KMS-11 (cell line): ENCODE data around the gene RBM26.
"Not testable (repeated sequence)": the region's sequence is repeated elsewhere in the genome, so short reads cannot be mapped to it uniquely, and the experiment has no call there.

Experiments used
- H2AFZ ChIP-seq: fragments of 200-600 bp; sonication (generic); 2 replicates; pipeline ENCODE4 v1.6.1; 2016; ENCODE audit warnings: antibody characterized with exemption, mixed run types, low read depth
- H3K27ac ChIP-seq: fragments of 200-600 bp; sonication (generic); 2 replicates; pipeline ENCODE4 v1.6.1; 2016; ENCODE audit warnings: mild to moderate bottlenecking, mixed run types
- H3K27me3 ChIP-seq: fragments of 200-600 bp; sonication (generic); 2 replicates; pipeline ENCODE4 v1.6.1; 2017; ENCODE audit warnings: mild to moderate bottlenecking, low read depth, mixed run types, moderate library complexity; ENCODE audit not compliant: insufficient read depth
- H3K36me3 ChIP-seq: fragments of 200-600 bp; sonication (generic); 2 replicates; pipeline ENCODE4 v1.6.1; 2017; ENCODE audit warnings: mild to moderate bottlenecking, mixed run types; ENCODE audit not compliant: insufficient read depth
- H3K4me1 ChIP-seq: fragments of 200-600 bp; sonication (generic); 2 replicates; pipeline ENCODE4 v1.6.1; 2016; ENCODE audit warnings: mild to moderate bottlenecking, low read depth, mixed run types; ENCODE audit not compliant: poor library complexity, severe bottlenecking
- H3K4me2 ChIP-seq: fragments of 200-600 bp; sonication (generic); 2 replicates; pipeline ENCODE4 v1.7.0; 2016; ENCODE audit warnings: mild to moderate bottlenecking, mixed run types
- H3K4me3 ChIP-seq: fragments of 200-600 bp; sonication (generic); IDR thresholded peaks from 2 replicates; pipeline ENCODE4 v1.6.1; 2017; ENCODE audit warnings: low read depth, low read length, mixed read lengths; ENCODE audit not compliant: insufficient read depth
- H3K79me2 ChIP-seq: fragments of 200-600 bp; sonication (generic); 2 replicates; pipeline ENCODE4 v1.6.1; 2016; ENCODE audit warnings: low read depth, mixed run types; ENCODE audit not compliant: insufficient read depth
- H3K9ac ChIP-seq: fragments of 200-600 bp; sonication (generic); 2 replicates; pipeline ENCODE4 v1.6.1; 2016; ENCODE audit warnings: mild to moderate bottlenecking, mixed run types
- H4K20me1 ChIP-seq: fragments of 200-600 bp; sonication (generic); 2 replicates; pipeline ENCODE4 v1.6.1; 2016; ENCODE audit warnings: mild to moderate bottlenecking, mixed run types; ENCODE audit not compliant: insufficient read depth
- TF ChIP-seq, protein P1 (sequence below): fragments of 200-600 bp; sonication (generic); conservative IDR thresholded peaks from 2 replicates; pipeline ENCODE4 v1.6.1; 2017; ENCODE audit warnings: low read depth, mild to moderate bottlenecking, antibody characterized with exemption, low read length, moderate library complexity, mixed read lengths

RBM26 gene

DNA sequence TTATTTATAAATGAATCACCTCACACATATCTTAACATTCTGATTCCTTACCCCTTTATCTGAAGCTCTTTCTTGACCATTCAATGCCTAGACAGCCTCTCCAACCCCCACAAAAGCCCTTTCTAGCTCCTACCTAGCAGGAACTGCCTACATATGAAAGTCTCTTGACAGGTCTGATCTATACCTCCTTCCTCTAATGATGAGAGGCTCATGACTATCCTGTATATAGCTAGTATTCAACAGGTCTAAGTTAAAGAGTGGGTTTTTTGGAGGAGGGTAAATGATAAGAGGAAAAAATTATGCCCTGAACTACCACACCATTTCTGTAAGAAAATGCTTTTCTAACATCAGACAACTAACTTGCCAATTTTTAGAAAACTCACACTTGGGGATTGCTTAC is 47.0 kb downstream of the RBM26 start:
- TF ChIP-seq, protein P1, sequence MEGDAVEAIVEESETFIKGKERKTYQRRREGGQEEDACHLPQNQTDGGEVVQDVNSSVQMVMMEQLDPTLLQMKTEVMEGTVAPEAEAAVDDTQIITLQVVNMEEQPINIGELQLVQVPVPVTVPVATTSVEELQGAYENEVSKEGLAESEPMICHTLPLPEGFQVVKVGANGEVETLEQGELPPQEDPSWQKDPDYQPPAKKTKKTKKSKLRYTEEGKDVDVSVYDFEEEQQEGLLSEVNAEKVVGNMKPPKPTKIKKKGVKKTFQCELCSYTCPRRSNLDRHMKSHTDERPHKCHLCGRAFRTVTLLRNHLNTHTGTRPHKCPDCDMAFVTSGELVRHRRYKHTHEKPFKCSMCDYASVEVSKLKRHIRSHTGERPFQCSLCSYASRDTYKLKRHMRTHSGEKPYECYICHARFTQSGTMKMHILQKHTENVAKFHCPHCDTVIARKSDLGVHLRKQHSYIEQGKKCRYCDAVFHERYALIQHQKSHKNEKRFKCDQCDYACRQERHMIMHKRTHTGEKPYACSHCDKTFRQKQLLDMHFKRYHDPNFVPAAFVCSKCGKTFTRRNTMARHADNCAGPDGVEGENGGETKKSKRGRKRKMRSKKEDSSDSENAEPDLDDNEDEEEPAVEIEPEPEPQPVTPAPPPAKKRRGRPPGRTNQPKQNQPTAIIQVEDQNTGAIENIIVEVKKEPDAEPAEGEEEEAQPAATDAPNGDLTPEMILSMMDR = no peak
- H3K4me3 ChIP-seq = no peak overlapping the region
- H3K27me3 ChIP-seq = no peaks in the 10 kb centered on the region
- H2AFZ ChIP-seq = no peak overlapping the region
- no peaks in the 10 kb centered on the region for H4K20me1 ChIP-seq
- peaks cover 6% of the 10 kb centered on the region for H3K4me1 ChIP-seq
- no peak overlapping the region for H3K4me2 ChIP-seq
- H3K27ac ChIP-seq = no peak overlapping the region
- no peaks in the 10 kb centered on the region for H3K79me2 ChIP-seq
- no peak overlapping the region for H3K9ac ChIP-seq
- H3K36me3 ChIP-seq = no peaks in the 10 kb centered on the region

DNA sequence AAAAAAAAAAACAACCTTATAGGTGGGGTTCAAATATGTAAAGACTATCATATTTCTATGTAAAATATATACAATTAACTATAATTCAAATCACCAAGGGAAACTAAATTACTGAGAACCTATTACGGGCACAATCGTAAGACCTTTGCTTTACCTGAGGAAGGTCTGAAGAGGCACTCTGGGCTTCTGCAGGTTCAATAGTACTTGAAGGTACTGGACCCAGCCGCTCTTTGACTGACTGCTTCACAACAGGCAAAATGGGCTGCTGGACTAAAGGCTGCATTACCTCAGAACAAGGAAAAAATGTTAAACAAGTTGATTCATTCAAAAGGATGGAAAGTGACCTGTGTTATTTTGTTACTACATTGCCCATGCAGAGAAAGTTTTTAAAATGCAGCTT is 51.8 kb downstream of the RBM26 start:
- no peaks in the 10 kb centered on the region for H4K20me1 ChIP-seq
- H3K36me3 ChIP-seq = no peaks in the 10 kb centered on the region
- no peak overlapping the region for H3K9ac ChIP-seq
- no peaks in the 10 kb centered on the region for H3K27me3 ChIP-seq
- H3K4me2 ChIP-seq = no peak overlapping the region
- TF ChIP-seq, protein P1 = no peak
- no peak overlapping the region for H2AFZ ChIP-seq
- H3K27ac ChIP-seq = no peak overlapping the region
- H3K4me3 ChIP-seq = no peak overlapping the region
- peaks cover 21% of the 10 kb centered on the region for H3K4me1 ChIP-seq
- no peaks in the 10 kb centered on the region for H3K79me2 ChIP-seq

DNA sequence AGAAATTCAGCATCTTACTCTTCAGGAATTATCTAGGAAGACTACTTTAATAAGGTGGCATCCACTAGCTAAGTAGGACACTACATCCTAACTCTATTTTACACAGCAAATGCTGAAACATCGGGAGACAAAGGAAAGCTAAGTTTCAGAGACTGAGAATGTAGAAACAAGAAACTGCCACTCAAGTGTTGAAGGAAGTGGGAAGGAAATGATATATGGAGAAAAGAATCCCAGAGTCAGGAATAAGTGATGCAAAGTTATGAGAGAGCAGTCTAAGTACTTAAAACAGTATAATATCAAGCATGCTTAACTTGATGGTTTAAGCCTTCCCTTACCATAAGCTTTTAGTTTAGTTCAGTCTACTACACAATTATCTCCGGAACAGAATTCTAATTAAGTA is 52.4 kb downstream of the RBM26 start:
- H3K4me2 ChIP-seq = no peak overlapping the region
- TF ChIP-seq, protein P1 = no peak
- no peaks in the 10 kb centered on the region for H4K20me1 ChIP-seq
- peaks cover 22% of the 10 kb centered on the region for H3K4me1 ChIP-seq
- H3K27ac ChIP-seq = no peak overlapping the region
- no peak overlapping the region for H2AFZ ChIP-seq
- no peak overlapping the region for H3K4me3 ChIP-seq
- H3K9ac ChIP-seq = no peak overlapping the region
- H3K27me3 ChIP-seq = no peaks in the 10 kb centered on the region
- no peaks in the 10 kb centered on the region for H3K36me3 ChIP-seq
- H3K79me2 ChIP-seq = no peaks in the 10 kb centered on the region

DNA sequence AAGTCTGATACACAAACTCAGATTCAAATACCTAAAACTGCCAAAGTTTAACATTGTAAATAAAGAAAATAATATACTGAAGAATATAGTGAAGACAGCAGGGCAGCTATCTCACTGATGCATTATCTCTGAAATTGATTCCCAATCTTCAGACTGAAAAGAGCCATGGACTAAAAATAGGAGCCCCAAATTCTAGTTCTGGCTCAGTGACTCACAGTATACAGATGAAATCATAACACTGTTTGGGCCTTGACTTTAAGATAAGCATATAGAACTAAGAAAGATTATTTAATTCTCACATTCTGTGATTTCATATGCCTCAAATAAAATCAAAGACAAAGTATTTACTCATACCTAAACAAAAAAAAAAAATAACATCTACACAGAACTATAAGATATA is 53.9 kb downstream of the RBM26 start:
- TF ChIP-seq, protein P1 = no peak
- H3K4me1 ChIP-seq = peaks cover 38% of the 10 kb centered on the region
- no peaks in the 10 kb centered on the region for H3K36me3 ChIP-seq
- H3K27me3 ChIP-seq = no peaks in the 10 kb centered on the region
- no peak overlapping the region for H3K27ac ChIP-seq
- no peaks in the 10 kb centered on the region for H4K20me1 ChIP-seq
- H3K4me2 ChIP-seq = no peak overlapping the region
- no peak overlapping the region for H3K4me3 ChIP-seq
- no peak overlapping the region for H3K9ac ChIP-seq
- no peak overlapping the region for H2AFZ ChIP-seq
- no peaks in the 10 kb centered on the region for H3K79me2 ChIP-seq

DNA sequence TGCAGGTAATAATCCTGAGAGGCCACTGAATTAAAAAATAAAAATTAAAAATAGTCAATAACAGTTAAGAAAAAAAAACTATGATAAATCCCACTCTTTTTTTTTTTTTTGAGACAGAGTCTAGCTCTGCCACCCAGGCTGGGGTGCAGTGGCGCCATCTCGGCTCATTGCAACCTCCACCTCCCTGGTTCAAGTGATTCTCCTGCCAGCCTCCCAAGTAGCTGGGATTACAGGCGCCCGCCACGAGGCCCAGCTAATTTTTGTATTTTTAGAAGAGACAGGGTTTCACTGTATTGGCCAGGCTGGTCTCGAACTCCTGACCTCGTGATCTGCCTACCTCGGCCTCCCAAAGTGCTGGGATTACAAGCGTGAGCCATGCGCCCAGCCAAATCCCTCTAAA is 56.4 kb downstream of the RBM26 start:
- not testable (repeated sequence) for H3K27me3 ChIP-seq, H3K9ac ChIP-seq, H2AFZ ChIP-seq, H3K4me2 ChIP-seq, H3K27ac ChIP-seq, H3K4me3 ChIP-seq, H3K36me3 ChIP-seq, H4K20me1 ChIP-seq, H3K79me2 ChIP-seq
- peaks cover 51% of the 10 kb centered on the region for H3K4me1 ChIP-seq
